ENCODE measurements around the gene PCIF1. TPM values are rescaled to one million over a fixed set of nuclear protein-coding genes. Genes with fewer than 3 reads are reported as not detected.

The PCIF1 gene
- total RNA-seq, 3 donors from 2014 or later: 29.2 to 37.8 (median 35.1) TPM

GRCh38 chr20:45963059-45964005, 28.8 kb downstream of the PCIF1 start:
- intact Hi-C loops (cut with DNase I, micrococcal nuclease): no loop called here
- Histone ChIP-seq H3K36me3 (ENCODE audit: low read depth) (peaks cover 38% of the 10 kb centered on the region), H3K4me1 (ENCODE audit: low read depth) (no peaks in the 10 kb centered on the region), H3K9me3 (no peaks in the 10 kb centered on the region), H3K4me3 (no peak overlapping the region)
- ATAC-seq: peak; percentile 77
- TF ChIP-seq, protein P1, sequence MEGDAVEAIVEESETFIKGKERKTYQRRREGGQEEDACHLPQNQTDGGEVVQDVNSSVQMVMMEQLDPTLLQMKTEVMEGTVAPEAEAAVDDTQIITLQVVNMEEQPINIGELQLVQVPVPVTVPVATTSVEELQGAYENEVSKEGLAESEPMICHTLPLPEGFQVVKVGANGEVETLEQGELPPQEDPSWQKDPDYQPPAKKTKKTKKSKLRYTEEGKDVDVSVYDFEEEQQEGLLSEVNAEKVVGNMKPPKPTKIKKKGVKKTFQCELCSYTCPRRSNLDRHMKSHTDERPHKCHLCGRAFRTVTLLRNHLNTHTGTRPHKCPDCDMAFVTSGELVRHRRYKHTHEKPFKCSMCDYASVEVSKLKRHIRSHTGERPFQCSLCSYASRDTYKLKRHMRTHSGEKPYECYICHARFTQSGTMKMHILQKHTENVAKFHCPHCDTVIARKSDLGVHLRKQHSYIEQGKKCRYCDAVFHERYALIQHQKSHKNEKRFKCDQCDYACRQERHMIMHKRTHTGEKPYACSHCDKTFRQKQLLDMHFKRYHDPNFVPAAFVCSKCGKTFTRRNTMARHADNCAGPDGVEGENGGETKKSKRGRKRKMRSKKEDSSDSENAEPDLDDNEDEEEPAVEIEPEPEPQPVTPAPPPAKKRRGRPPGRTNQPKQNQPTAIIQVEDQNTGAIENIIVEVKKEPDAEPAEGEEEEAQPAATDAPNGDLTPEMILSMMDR (IDR thresholded peaks at IDR 0.05): no peak
- DNase-seq: peak in 1 of 3 donors; percentile 75

DNA sequence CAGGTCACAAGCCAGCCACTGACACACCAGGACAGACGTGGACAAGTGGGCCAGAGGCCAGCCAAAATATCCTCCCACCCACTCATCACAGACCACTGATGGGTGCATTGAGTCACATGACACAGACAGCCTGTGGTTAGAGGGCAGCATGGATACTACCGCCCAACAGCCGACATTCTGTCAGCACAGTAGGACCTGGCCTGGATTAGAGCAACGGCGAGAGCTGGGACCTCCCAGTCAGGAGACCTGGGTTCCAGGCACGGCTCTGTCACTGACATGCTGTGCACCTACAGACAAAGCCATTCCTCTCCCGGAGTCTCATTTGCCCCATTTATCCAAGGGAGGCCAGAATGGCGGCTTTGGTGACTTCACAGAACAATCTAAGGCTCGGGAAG, 29.5 kb downstream of the PCIF1 start:
- intact Hi-C loops (cut with DNase I, micrococcal nuclease): no loop called here
- TF ChIP-seq, protein P1 (IDR thresholded peaks at IDR 0.05): no peak
- ATAC-seq: no peak
- DNase-seq: no peak
- Histone ChIP-seq H3K4me1 (ENCODE audit: low read depth) (no peaks in the 10 kb centered on the region), H3K9me3 (no peaks in the 10 kb centered on the region), H3K4me3 (no peak overlapping the region), H3K36me3 (ENCODE audit: low read depth) (peaks cover 33% of the 10 kb centered on the region)

DNA sequence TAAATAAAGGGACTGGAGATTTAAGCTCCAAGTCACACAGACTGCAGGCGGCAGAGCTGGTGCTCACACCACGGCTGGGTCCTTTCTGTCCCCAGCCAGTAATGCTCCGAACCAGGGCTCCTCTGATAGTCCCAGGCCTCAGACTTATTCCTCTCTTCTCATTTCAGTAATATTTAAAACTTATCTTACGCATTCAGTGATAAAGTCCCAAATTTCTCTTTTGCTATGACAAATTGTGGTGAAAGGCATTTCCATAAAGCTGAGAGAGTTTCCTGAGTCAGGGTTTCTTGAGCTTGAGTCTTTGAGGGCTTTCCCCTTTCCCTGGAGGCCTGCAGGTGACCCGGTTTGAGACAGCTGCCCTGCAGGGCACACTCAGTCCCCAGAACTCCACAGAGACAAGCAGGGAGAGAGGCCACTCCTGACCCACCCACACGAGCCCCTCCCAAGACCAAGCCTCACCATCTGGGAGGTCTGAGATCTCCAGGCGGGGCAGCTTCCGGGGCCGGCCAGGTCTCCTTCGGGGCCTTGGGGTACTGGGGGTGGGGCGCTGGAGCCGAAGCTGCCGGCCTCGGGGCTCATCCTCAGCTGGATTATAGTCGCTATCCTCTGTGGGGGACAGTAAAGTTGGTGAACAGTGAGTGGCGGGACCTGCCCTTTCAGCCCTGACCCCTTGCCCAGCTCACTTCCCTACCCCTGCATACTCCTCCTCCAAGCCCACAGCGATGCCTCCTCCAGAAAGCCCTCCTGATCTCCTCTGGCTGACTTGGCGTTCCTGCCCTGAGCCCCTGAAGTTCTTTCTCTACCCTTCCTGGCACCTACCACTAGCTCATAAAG, 30.9 kb downstream of the PCIF1 start:
- TF ChIP-seq, protein P1 (IDR thresholded peaks at IDR 0.05): no peak
- ATAC-seq (no peak), DNase-seq (no peak)
- H3K9me3 ChIP-seq: no peaks in the 10 kb centered on the region
- intact Hi-C loops (cut with DNase I, micrococcal nuclease): no loop called here
- H3K4me1 ChIP-seq (ENCODE audit: low read depth): peaks cover 5% of the 10 kb centered on the region
- H3K4me3 ChIP-seq: no peak overlapping the region
- peaks cover 19% of the 10 kb centered on the region for H3K36me3 ChIP-seq (ENCODE audit: low read depth)

DNA sequence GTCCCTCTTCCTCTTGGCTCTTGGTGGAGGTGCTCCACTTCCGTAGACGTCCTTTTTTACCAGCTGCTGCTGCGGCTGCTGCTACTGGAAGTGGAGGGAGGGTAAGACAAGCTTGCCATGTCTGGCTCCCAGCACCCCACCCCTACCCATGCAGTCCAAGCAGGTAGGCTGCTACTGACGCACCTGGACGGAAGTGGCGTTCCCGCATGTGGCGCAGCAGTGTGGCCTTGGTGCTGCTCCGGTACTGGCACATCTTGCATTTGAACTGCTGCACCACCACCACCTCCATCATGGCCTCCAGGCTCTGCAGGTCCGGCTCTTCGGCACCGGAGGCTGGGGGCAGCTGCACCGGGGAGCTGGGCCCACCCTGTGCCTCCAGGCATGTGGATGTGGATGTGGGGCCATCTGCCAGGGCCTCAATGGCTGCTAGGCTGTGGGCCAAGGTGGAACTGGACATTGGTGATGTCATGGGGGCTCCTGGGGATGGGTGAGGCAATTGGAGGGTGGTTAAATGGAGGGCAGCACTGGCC, 33.1 kb downstream of the PCIF1 start:
- Histone ChIP-seq H3K4me3 (no peak overlapping the region), H3K9me3 (no peaks in the 10 kb centered on the region), H3K36me3 (ENCODE audit: low read depth) (peaks cover 17% of the 10 kb centered on the region), H3K4me1 (ENCODE audit: low read depth) (peaks cover 10% of the 10 kb centered on the region)
- intact Hi-C loops (cut with DNase I, micrococcal nuclease): no loop called here
- no peak for ATAC-seq
- TF ChIP-seq, protein P1 (IDR thresholded peaks at IDR 0.05): no peak
- no peak for DNase-seq

- H3K4me3 ChIP-seq: no peak overlapping the region
Observed at GRCh38 chr20:45968081-45968671, 33.7 kb downstream of the PCIF1 start.

More at GRCh38 chr20:45968081-45968671, 33.7 kb downstream of the PCIF1 start:
- Histone ChIP-seq H3K36me3 (ENCODE audit: low read depth) (peaks cover 17% of the 10 kb centered on the region), H3K4me1 (ENCODE audit: low read depth) (peaks cover 10% of the 10 kb centered on the region), H3K9me3 (no peaks in the 10 kb centered on the region)
- TF ChIP-seq, protein P1 (IDR thresholded peaks at IDR 0.05): no peak
- intact Hi-C loops (cut with DNase I, micrococcal nuclease): no loop called here
- DNase-seq: no peak
- ATAC-seq: no peak
